CD4-positive, alpha-beta T cell (primary cell): ENCODE measurements around the gene GJA4. TPM values are rescaled to one million over a fixed set of nuclear protein-coding genes. Genes with fewer than 3 reads are reported as not detected.

ENCODE experiments used
- ATAC-seq: fragments of 200-7000 bp; cut with Tn5 transposase; one replicate; pipeline ENCODE4 v1.10.0; 2022; ENCODE audit warnings: mild to moderate bottlenecking; ENCODE audit not compliant: poor library complexity
- CTCF ChIA-PET: fragments of 350-600 bp; sonication (Branson Sonifier 250); formaldehyde crosslinking; loops from one replicate; lab custom pipeline; 2021; ENCODE audit warnings: antibody characterized with exemption, inconsistent platforms; lab: Charles Lee
- POLR2A ChIA-PET: fragments of 350-600 bp; sonication (Branson Sonifier 250); formaldehyde crosslinking; loops from one replicate; lab custom pipeline; 2021; ENCODE audit warnings: antibody characterized with exemption, inconsistent platforms; lab: Charles Lee
- DNase-seq, 14 experiments: peaks; one replicate each; pipeline ENCODE4 v3.0.0-alpha.2; 2013 to 2020; ENCODE audit warnings: mixed read lengths in 2 of 14
- H3K27ac ChIP-seq, 2 donors: one replicate each; pipeline versions ENCODE4 v1.5.1 to v1.7.0; 2013; ENCODE audit warnings: low read length in 2 of 2, low read depth in 1 of 2, mild to moderate bottlenecking in 1 of 2
- H3K27me3 ChIP-seq, 2 experiments: 1 replicate in 1 of 2; 2 replicates in 1 of 2; pipeline versions ENCODE4 v1.6.1 to v1.7.0; 2013; ENCODE audit warnings: low read length in 2 of 2, control low read depth in 1 of 2, mild to moderate bottlenecking in 1 of 2, moderate library complexity in 1 of 2; ENCODE audit not compliant: insufficient read depth in 2 of 2, control insufficient read depth in 1 of 2
- H3K36me3 ChIP-seq: one replicate; pipeline ENCODE4 v1.6.1; 2013; ENCODE audit warnings: low read length, control low read depth; ENCODE audit not compliant: insufficient read depth
- H3K4me1 ChIP-seq: one replicate; pipeline ENCODE4 v1.6.1; 2013; ENCODE audit warnings: low read length, control low read depth; ENCODE audit not compliant: insufficient read depth
- H3K4me3 ChIP-seq: one replicate; pipeline ENCODE4 v1.5.1; 2013; ENCODE audit warnings: mild to moderate bottlenecking, low read length, moderate library complexity
- H3K9me3 ChIP-seq, 2 experiments: 1 replicate in 1 of 2; 2 replicates in 1 of 2; pipeline versions ENCODE4 v1.6.1 to v1.7.0; 2013; ENCODE audit warnings: low read length in 2 of 2, mild to moderate bottlenecking in 2 of 2, control low read depth in 1 of 2, moderate library complexity in 1 of 2; ENCODE audit not compliant: control insufficient read depth in 1 of 2, insufficient read depth in 1 of 2
- H3K27ac Mint-ChIP-seq: one replicate; pipeline ENCODE4 v1.8.0; 2020; ENCODE audit warnings: mixed read lengths
- H3K27me3 Mint-ChIP-seq: one replicate; pipeline ENCODE4 v1.8.0; 2021; ENCODE audit warnings: mixed read lengths
- H3K36me3 Mint-ChIP-seq: one replicate; pipeline ENCODE4 v1.8.0; 2021; ENCODE audit warnings: low read depth, mixed read lengths
- H3K4me1 Mint-ChIP-seq: one replicate; pipeline ENCODE4 v1.8.0; 2021; ENCODE audit warnings: low read depth, mixed read lengths
- H3K4me3 Mint-ChIP-seq: one replicate; pipeline ENCODE4 v1.8.0; 2020; ENCODE audit warnings: mild to moderate bottlenecking, mixed read lengths
- H3K9me3 Mint-ChIP-seq: one replicate; pipeline ENCODE4 v1.8.0; 2020; ENCODE audit warnings: mixed read lengths
- CTCF ChIP-seq: fragments of 200-600 bp; IDR thresholded peaks from one replicate; pipeline ENCODE4 v1.8.0; 2022; ENCODE audit warnings: antibody characterized with exemption, mild to moderate bottlenecking
- intact Hi-C, 2 experiments: fragments of 100-400 bp; cut with DNase I in 1 of 2; cut with micrococcal nuclease in 1 of 2; formaldehyde crosslinking; loops; one replicate each; pipeline versions ENCODE4 v1.15.1 to v1.9.0; 2023 to 2025; cut with DNase I, micrococcal nuclease
- total RNA-seq, 174 experiments: library from RNA in 2 of 174; stranded (reverse) in 2 of 174; gene quantifications; one replicate each; pipeline ENCODE4 v1.2.3 and lab custom pipeline; 2021 to 2026

GJA4 gene
- total RNA-seq, 2 experiments from 2014 or later, result not detected

GRCh38 chr1:34792424-34792823 lies 375 bp upstream of the GJA4 start:
- Mint-ChIP-seq H3K9me3 (no peaks in the 10 kb centered on the region), H3K4me1 (peaks cover 4% of the 10 kb centered on the region), H3K27me3 (peaks cover 35% of the 10 kb centered on the region), H3K27ac (no peak overlapping the region), H3K4me3 (no peak overlapping the region), H3K36me3 (no peaks in the 10 kb centered on the region)
- DNase-seq (no peak), ATAC-seq (no peak)
- intact Hi-C loops, result no loop called here
- H3K36me3 ChIP-seq, result no peaks in the 10 kb centered on the region
- peaks cover 15 to 22% of the 10 kb centered on the region in 2 experiments for H3K27me3 ChIP-seq
- H3K4me3 ChIP-seq, result no peak overlapping the region
- no peak overlapping the region for H3K27ac ChIP-seq
- H3K4me1 ChIP-seq, result peaks cover 8% of the 10 kb centered on the region
- TF ChIP-seq CTCF, result no peak
- POLR2A ChIA-PET, result no interaction called here
- CTCF ChIA-PET, result no interaction called here
- no peaks in the 10 kb centered on the region for H3K9me3 ChIP-seq

DNA sequence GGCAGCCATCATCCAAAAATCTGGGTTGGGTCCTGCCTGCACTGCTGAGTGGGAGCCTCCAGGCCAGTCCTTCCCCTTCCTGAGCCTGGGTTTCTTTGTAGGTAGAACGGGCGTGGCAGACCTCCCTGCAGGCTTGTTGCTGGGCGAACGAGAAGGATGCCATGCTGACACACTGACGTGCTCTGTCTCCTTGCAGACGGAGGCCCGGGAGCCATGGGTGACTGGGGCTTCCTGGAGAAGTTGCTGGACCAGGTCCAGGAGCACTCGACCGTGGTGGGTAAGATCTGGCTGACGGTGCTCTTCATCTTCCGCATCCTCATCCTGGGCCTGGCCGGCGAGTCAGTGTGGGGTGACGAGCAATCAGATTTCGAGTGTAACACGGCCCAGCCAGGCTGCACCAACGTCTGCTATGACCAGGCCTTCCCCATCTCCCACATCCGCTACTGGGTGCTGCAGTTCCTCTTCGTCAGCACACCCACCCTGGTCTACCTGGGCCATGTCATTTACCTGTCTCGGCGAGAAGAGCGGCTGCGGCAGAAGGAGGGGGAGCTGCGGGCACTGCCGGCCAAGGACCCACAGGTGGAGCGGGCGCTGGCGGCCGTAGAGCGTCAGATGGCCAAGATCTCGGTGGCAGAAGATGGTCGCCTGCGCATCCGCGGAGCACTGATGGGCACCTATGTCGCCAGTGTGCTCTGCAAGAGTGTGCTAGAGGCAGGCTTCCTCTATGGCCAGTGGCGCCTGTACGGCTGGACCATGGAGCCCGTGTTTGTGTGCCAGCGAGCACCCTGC lies 1.4 kb downstream of the GJA4 start:
- no peak overlapping the region for H3K4me3 Mint-ChIP-seq
- intact Hi-C loops, result no loop called here
- DNase-seq (no peak), ATAC-seq (no peak)
- Histone ChIP-seq H3K4me1 (peaks cover 8% of the 10 kb centered on the region), H3K36me3 (no peaks in the 10 kb centered on the region), H3K9me3 (no peaks in the 10 kb centered on the region), H3K27me3 (peaks cover 15 to 22% of the 10 kb centered on the region in 2 experiments), H3K27ac (no peak overlapping the region), H3K4me3 (no peak overlapping the region)
- peaks cover 26% of the 10 kb centered on the region for H3K27me3 Mint-ChIP-seq
- H3K36me3 Mint-ChIP-seq, result no peaks in the 10 kb centered on the region
- POLR2A ChIA-PET, result no interaction called here
- no peaks in the 10 kb centered on the region for H3K9me3 Mint-ChIP-seq
- TF ChIP-seq CTCF, result no peak
- H3K27ac Mint-ChIP-seq, result no peak overlapping the region
- peaks cover 4% of the 10 kb centered on the region for H3K4me1 Mint-ChIP-seq
- CTCF ChIA-PET, result no interaction called here

DNA sequence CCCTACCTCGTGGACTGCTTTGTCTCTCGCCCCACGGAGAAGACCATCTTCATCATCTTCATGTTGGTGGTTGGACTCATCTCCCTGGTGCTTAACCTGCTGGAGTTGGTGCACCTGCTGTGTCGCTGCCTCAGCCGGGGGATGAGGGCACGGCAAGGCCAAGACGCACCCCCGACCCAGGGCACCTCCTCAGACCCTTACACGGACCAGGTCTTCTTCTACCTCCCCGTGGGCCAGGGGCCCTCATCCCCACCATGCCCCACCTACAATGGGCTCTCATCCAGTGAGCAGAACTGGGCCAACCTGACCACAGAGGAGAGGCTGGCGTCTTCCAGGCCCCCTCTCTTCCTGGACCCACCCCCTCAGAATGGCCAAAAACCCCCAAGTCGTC lies 2.0 kb downstream of the GJA4 start:
- H3K9me3 ChIP-seq, result no peaks in the 10 kb centered on the region
- Mint-ChIP-seq H3K36me3 (no peaks in the 10 kb centered on the region), H3K4me1 (peaks cover 4% of the 10 kb centered on the region), H3K27me3 (peaks cover 24% of the 10 kb centered on the region), H3K9me3 (no peaks in the 10 kb centered on the region), H3K4me3 (no peak overlapping the region), H3K27ac (no peak overlapping the region)
- no peak overlapping the region for H3K4me3 ChIP-seq
- CTCF ChIA-PET, result no interaction called here
- no peak overlapping the region for H3K27ac ChIP-seq
- intact Hi-C loops, result no loop called here
- no peak for TF ChIP-seq CTCF
- ATAC-seq, result no peak
- POLR2A ChIA-PET, result no interaction called here
- H3K36me3 ChIP-seq, result no peaks in the 10 kb centered on the region
- peaks cover 8% of the 10 kb centered on the region for H3K4me1 ChIP-seq
- no peak for DNase-seq
- peaks cover 15 to 22% of the 10 kb centered on the region in 2 experiments for H3K27me3 ChIP-seq
